CD14-positive monocyte (primary cell): ENCODE results near the gene SLC1A3. TPM values are rescaled to one million over a fixed set of nuclear protein-coding genes. Genes with fewer than 3 reads are reported as not detected.

Source experiments
- DNase-seq, 3 donors: peaks; one replicate each; pipeline ENCODE4 v3.0.0-alpha.2; 2011 to 2022
- H2AFZ ChIP-seq: 2 replicates; pipeline ENCODE4 v1.6.0; 2012; ENCODE audit warnings: mild to moderate bottlenecking, low read depth, low read length, inconsistent platforms; ENCODE audit not compliant: insufficient read depth, poor library complexity, severe bottlenecking
- H3K27ac ChIP-seq, 2 donors: 1 replicate in 1 of 2; 2 replicates in 1 of 2; pipeline ENCODE4 v1.5.1; 2012 to 2013; ENCODE audit warnings: low read length in 2 of 2, control low read depth in 1 of 2, inconsistent platforms in 1 of 2, low read depth in 1 of 2, mild to moderate bottlenecking in 1 of 2
- H3K27me3 ChIP-seq, 2 donors: one replicate each; pipeline versions ENCODE4 v1.6.0 to v1.6.1; 2011 to 2013; ENCODE audit warnings: low read length in 2 of 2; ENCODE audit not compliant: control insufficient read depth in 2 of 2, insufficient read depth in 2 of 2
- H3K36me3 ChIP-seq, 2 donors: replicated peaks in 1 of 2; 1 replicate in 1 of 2; 2 replicates in 1 of 2; pipeline versions ENCODE4 v1.5.1 to v1.6.1; 2012 to 2013; ENCODE audit warnings: low read length in 2 of 2, control low read depth in 1 of 2, inconsistent platforms in 1 of 2, mild to moderate bottlenecking in 1 of 2; ENCODE audit not compliant: insufficient read depth in 2 of 2, control insufficient read depth in 1 of 2
- H3K4me1 ChIP-seq, 2 donors: 1 replicate in 1 of 2; 2 replicates in 1 of 2; pipeline versions ENCODE4 v1.5.1 to v1.6.1; 2012 to 2013; ENCODE audit warnings: low read length in 2 of 2, control low read depth in 1 of 2, inconsistent platforms in 1 of 2, mild to moderate bottlenecking in 1 of 2, moderate library complexity in 1 of 2; ENCODE audit not compliant: insufficient read depth in 2 of 2, control insufficient read depth in 1 of 2
- H3K4me2 ChIP-seq: replicated peaks from 2 replicates; pipeline ENCODE3; 2012; ENCODE audit warnings: low read length, moderate library complexity, mild to moderate bottlenecking; ENCODE audit not compliant: poor library complexity, severe bottlenecking; ENCODE audit errors: extremely low read depth
- H3K4me3 ChIP-seq, 3 experiments: fragments of 200-600 bp in 1 of 3; sonication (generic) in 1 of 3; replicated peaks in 1 of 3; 1 replicate in 2 of 3; 2 replicates in 1 of 3; pipeline ENCODE4 v1.5.1; 2011 to 2013; ENCODE audit warnings: low read length in 3 of 3, mild to moderate bottlenecking in 3 of 3, control low read depth in 2 of 3, low read depth in 2 of 3, inconsistent platforms in 1 of 3, moderate library complexity in 1 of 3
- H3K79me2 ChIP-seq: 2 replicates; pipeline ENCODE4 v1.6.0; 2012; ENCODE audit warnings: mild to moderate bottlenecking, control low read depth, inconsistent platforms, low read length, moderate library complexity; ENCODE audit not compliant: insufficient read depth
- H3K9ac ChIP-seq: 2 replicates; pipeline ENCODE4 v1.6.0; 2017; ENCODE audit warnings: low read length, mild to moderate bottlenecking; ENCODE audit not compliant: insufficient read depth, poor library complexity, severe bottlenecking
- H3K9me3 ChIP-seq, 2 donors: replicated peaks in 1 of 2; 1 replicate in 1 of 2; 2 replicates in 1 of 2; pipeline versions ENCODE4 v1.5.1 to v1.6.1; 2012 to 2013; ENCODE audit warnings: low read length in 2 of 2, control low read depth in 1 of 2; ENCODE audit not compliant: control insufficient read depth in 1 of 2, insufficient read depth in 1 of 2
- H4K20me1 ChIP-seq: 2 replicates; pipeline ENCODE4 v1.6.0; 2012; ENCODE audit warnings: mild to moderate bottlenecking, low read length, control low read depth, moderate library complexity; ENCODE audit not compliant: insufficient read depth
- H3K27ac Mint-ChIP-seq, 7 donors: one replicate each; pipeline ENCODE4 v1.8.0; 2020; ENCODE audit warnings: mild to moderate bottlenecking in 7 of 7, mixed read lengths in 7 of 7, moderate library complexity in 6 of 7, inconsistent platforms in 2 of 7
- H3K27me3 Mint-ChIP-seq, 3 donors: one replicate each; pipeline ENCODE4 v1.8.0; 2021 to 2022; ENCODE audit warnings: low read depth in 3 of 3, mild to moderate bottlenecking in 3 of 3, mixed read lengths in 3 of 3, moderate library complexity in 3 of 3, inconsistent platforms in 1 of 3
- H3K36me3 Mint-ChIP-seq, 2 donors: one replicate each; pipeline ENCODE4 v1.8.0; 2020; ENCODE audit warnings: mixed read lengths in 2 of 2, inconsistent platforms in 1 of 2, mild to moderate bottlenecking in 1 of 2
- H3K4me1 Mint-ChIP-seq: one replicate; pipeline ENCODE4 v1.8.0; 2020; ENCODE audit warnings: mild to moderate bottlenecking, mixed read lengths
- H3K4me3 Mint-ChIP-seq, 2 donors: one replicate each; pipeline ENCODE4 v1.8.0; 2020; ENCODE audit warnings: mild to moderate bottlenecking in 2 of 2, mixed read lengths in 2 of 2, moderate library complexity in 1 of 2
- H3K9me3 Mint-ChIP-seq, 7 donors: one replicate each; pipeline ENCODE4 v1.8.0; 2020 to 2022; ENCODE audit warnings: mixed read lengths in 7 of 7, mild to moderate bottlenecking in 6 of 7, moderate library complexity in 6 of 7, inconsistent platforms in 2 of 7
- CTCF ChIP-seq: fragments of 200-600 bp; IDR thresholded peaks from one replicate; pipeline ENCODE4 v1.8.0; 2022; ENCODE audit warnings: antibody characterized with exemption, mild to moderate bottlenecking
- WGBS: methylation state at CpG from one replicate; pipeline ENCODE4 v1.1.5; 2013; ENCODE audit warnings: missing lambda C conversion rate; ENCODE audit not compliant: insufficient coverage; 5-methylcytosine and 5-hydroxymethylcytosine counted together
- intact Hi-C, 2 donors: fragments of 100-400 bp; cut with micrococcal nuclease; formaldehyde crosslinking; loops; one replicate each; pipeline versions ENCODE4 v1.15.0 to v1.15.1; 2023
- polyA plus RNA-seq, 3 donors: library from polyadenylated mRNA; depleted of rRNA in 1 of 3; unstranded in 2 of 3; stranded (reverse) in 1 of 3; fragments of 300-500 nt in 2 of 3; fragments of >200 nt in 1 of 3; fragmentation: Illumina TruSeq in 2 of 3; gene quantifications; 1 replicate in 2 of 3; 2 replicates in 1 of 3; pipeline ENCODE4 v1.2.3, GENCODE V29; 2012 to 2021

SLC1A3 gene
- polyA plus RNA-seq, 3 donors, result 1.2 to 3.3 (median 1.3) TPM

GRCh38 chr5:36613771-36614656 lies 7.6 kb downstream of the SLC1A3 start:
- H3K4me3 ChIP-seq, result no peak overlapping the region
- TF ChIP-seq CTCF, result no peak
- peaks cover 0 to 8% (median 4%) of the 10 kb centered on the region in 7 donors for H3K9me3 Mint-ChIP-seq
- H3K9ac ChIP-seq, result no peak overlapping the region
- H4K20me1 ChIP-seq, result no peaks in the 10 kb centered on the region
- H3K27me3 Mint-ChIP-seq, result no peaks in the 10 kb centered on the region
- peaks cover 2 to 13% of the 10 kb centered on the region in 2 donors for H3K36me3 ChIP-seq
- peaks cover 30% of the 10 kb centered on the region for H3K79me2 ChIP-seq
- peaks cover 8 to 16% of the 10 kb centered on the region in 2 donors for H3K4me1 ChIP-seq
- H3K9me3 ChIP-seq, result no peaks in the 10 kb centered on the region
- peaks cover 23% of the 10 kb centered on the region for H3K4me1 Mint-ChIP-seq
- WGBS, result 50% methylated on average over 1 of the region's 7 CpGs
- H3K27me3 ChIP-seq, result no peaks in the 10 kb centered on the region
- H3K27ac ChIP-seq, result no peak overlapping the region
- no peak for DNase-seq
- H3K4me2 ChIP-seq, result no peak overlapping the region
- no peak overlapping the region for H3K4me3 Mint-ChIP-seq
- H3K36me3 Mint-ChIP-seq, result peaks cover 26 to 32% of the 10 kb centered on the region in 2 donors
- intact Hi-C loops, result no loop called here
- H2AFZ ChIP-seq, result no peak overlapping the region
- peak overlapping the region in 3 of 7 donors; percentile 8 to 57 (median 15) for H3K27ac Mint-ChIP-seq

GRCh38 chr5:36614657-36615308 lies 8.4 kb downstream of the SLC1A3 start:
- Mint-ChIP-seq H3K36me3 (peaks cover 27 to 32% of the 10 kb centered on the region in 2 donors), H3K4me3 (no peak overlapping the region), H3K4me1 (peaks cover 20% of the 10 kb centered on the region), H3K9me3 (peaks cover 0 to 8% (median 4%) of the 10 kb centered on the region in 7 donors), H3K27ac (peak overlapping the region in 1 of 7 donors; percentile 57), H3K27me3 (no peaks in the 10 kb centered on the region)
- no peak overlapping the region for H3K9ac ChIP-seq
- no peak for TF ChIP-seq CTCF
- H3K4me2 ChIP-seq, result no peak overlapping the region
- H3K27me3 ChIP-seq, result no peaks in the 10 kb centered on the region
- peaks cover 25% of the 10 kb centered on the region for H3K79me2 ChIP-seq
- no peaks in the 10 kb centered on the region for H3K9me3 ChIP-seq
- intact Hi-C loops, result no loop called here
- H4K20me1 ChIP-seq, result no peaks in the 10 kb centered on the region
- H3K36me3 ChIP-seq, result peaks cover 2 to 13% of the 10 kb centered on the region in 2 donors
- H3K4me3 ChIP-seq, result no peak overlapping the region
- 94% methylated on average over 2 of the region's 4 CpGs for WGBS
- DNase-seq, result no peak
- H3K27ac ChIP-seq, result no peak overlapping the region
- peaks cover 6 to 13% of the 10 kb centered on the region in 2 donors for H3K4me1 ChIP-seq
- H2AFZ ChIP-seq, result no peak overlapping the region
